ENCODE results near the gene OLFM1. TPM values are rescaled to one million over a fixed set of nuclear protein-coding genes. Genes with fewer than 3 reads are reported as not detected.
"Not testable (repeated sequence)": the region's sequence is repeated elsewhere in the genome, so short reads cannot be mapped to it uniquely, and the experiment has no call there.

Gene OLFM1
- total RNA-seq, 1 donor, result 0.81 TPM

- no peak for TF ChIP-seq CTCF (IDR thresholded peaks at IDR 0.05; ENCODE audit: insufficient read depth, low read length)
- DNase-seq (ENCODE audit: low read depth), result no peak
- H3K4me3 ChIP-seq (ENCODE audit: low read depth, low read length), result no peak overlapping the region
Observed at GRCh38 chr9:135145312-135145711, 57.8 kb downstream of the OLFM1 start.

GRCh38 chr9:135146241-135146640, 58.8 kb downstream of the OLFM1 start:
- no peak for DNase-seq (ENCODE audit: low read depth)
- no peak for TF ChIP-seq CTCF (IDR thresholded peaks at IDR 0.05; ENCODE audit: insufficient read depth, low read length)

GRCh38 chr9:135146766-135147473, 59.5 kb downstream of the OLFM1 start:
- TF ChIP-seq CTCF (IDR thresholded peaks at IDR 0.05; ENCODE audit: insufficient read depth, low read length), result no peak
- DNase-seq (ENCODE audit: low read depth), result no peak
- no peak overlapping the region for H3K4me3 ChIP-seq (ENCODE audit: low read depth, low read length)

More at GRCh38 chr9:135146241-135146640, 58.8 kb downstream of the OLFM1 start:
- no peak overlapping the region for H3K4me3 ChIP-seq (ENCODE audit: low read depth, low read length)

GRCh38 chr9:135147474-135147805, 60.0 kb downstream of the OLFM1 start:
- no peak for TF ChIP-seq CTCF (IDR thresholded peaks at IDR 0.05; ENCODE audit: insufficient read depth, low read length)
- H3K4me3 ChIP-seq (ENCODE audit: low read depth, low read length), result no peak overlapping the region
- DNase-seq (ENCODE audit: low read depth), result no peak

GRCh38 chr9:135147938-135148337, 60.5 kb downstream of the OLFM1 start:
- no peak overlapping the region for H3K4me3 ChIP-seq (ENCODE audit: low read depth, low read length)
- TF ChIP-seq CTCF (IDR thresholded peaks at IDR 0.05; ENCODE audit: insufficient read depth, low read length), result no peak
- DNase-seq (ENCODE audit: low read depth), result no peak

GRCh38 chr9:135148386-135148785, 60.9 kb downstream of the OLFM1 start:
- DNase-seq (ENCODE audit: low read depth), result no peak
- no peak for TF ChIP-seq CTCF (IDR thresholded peaks at IDR 0.05; ENCODE audit: insufficient read depth, low read length)
- no peak overlapping the region for H3K4me3 ChIP-seq (ENCODE audit: low read depth, low read length)

- not testable (repeated sequence) for DNase-seq (ENCODE audit: low read depth); H3K4me3 ChIP-seq (ENCODE audit: low read depth, low read length)
Observed at GRCh38 chr9:135149901-135150300, 62.4 kb downstream of the OLFM1 start.
